Middle frontal gyrus (tissue), 1 donor: Measurements from ENCODE around the gene SMPX.

Experiments used
- DNase-seq: peaks from one replicate; pipeline ENCODE4 v3.0.0-alpha.2; 2015; ENCODE audit warnings: low spot score; ENCODE audit errors: extremely low spot score

The SMPX gene

GRCh38 chrX:21744721-21745120 is 13.2 kb downstream of the SMPX start:
- no peak for DNase-seq

- DNase-seq = no peak
Observed at GRCh38 chrX:21744060-21744459, 13.9 kb downstream of the SMPX start.

GRCh38 chrX:21741869-21742701 is 15.8 kb downstream of the SMPX start:
- no peak for DNase-seq

- DNase-seq = no peak
Observed at GRCh38 chrX:21741364-21741763, 16.6 kb downstream of the SMPX start.

- DNase-seq = no peak
Observed at GRCh38 chrX:21740329-21741274, 17.3 kb downstream of the SMPX start.

GRCh38 chrX:21738950-21739287 is 19.0 kb downstream of the SMPX start:
- no peak for DNase-seq

GRCh38 chrX:21738210-21738949 is 19.5 kb downstream of the SMPX start:
- no peak for DNase-seq

GRCh38 chrX:21735768-21736127 is 22.2 kb downstream of the SMPX start:
- DNase-seq = no peak

- DNase-seq = no peak
Observed at GRCh38 chrX:21735038-21735767, 22.7 kb downstream of the SMPX start.

- no peak for DNase-seq
Observed at GRCh38 chrX:21734175-21734574, 23.7 kb downstream of the SMPX start.

GRCh38 chrX:21733705-21734104 is 24.2 kb downstream of the SMPX start:
- DNase-seq = no peak

GRCh38 chrX:21730026-21730425 is 27.9 kb downstream of the SMPX start:
- DNase-seq = no peak

GRCh38 chrX:21728276-21728968 is 29.5 kb downstream of the SMPX start:
- DNase-seq = no peak

GRCh38 chrX:21725916-21726315 is 32.0 kb downstream of the SMPX start:
- no peak for DNase-seq

GRCh38 chrX:21725496-21725895 is 32.4 kb downstream of the SMPX start:
- no peak for DNase-seq

GRCh38 chrX:21723814-21724213 is 34.1 kb downstream of the SMPX start:
- no peak for DNase-seq

- DNase-seq = no peak
Observed at GRCh38 chrX:21723084-21723483, 34.8 kb downstream of the SMPX start.

GRCh38 chrX:21721195-21721594 is 36.7 kb downstream of the SMPX start:
- DNase-seq = no peak

- DNase-seq = no peak
Observed at GRCh38 chrX:21718575-21718974, 39.3 kb downstream of the SMPX start.

- no peak for DNase-seq
Observed at GRCh38 chrX:21717802-21718201, 40.1 kb downstream of the SMPX start.

GRCh38 chrX:21715825-21716224 is 42.1 kb downstream of the SMPX start:
- DNase-seq = no peak
